PFSK-1 (cell line): ENCODE data around the gene C3orf33.

Source experiments
- FOXP2 ChIP-seq: optimal IDR thresholded peaks from 2 replicates; pipeline ENCODE3; 2011; ENCODE audit warnings: borderline replicate concordance, control low read depth, inconsistent platforms; ENCODE audit not compliant: insufficient read depth; ENCODE audit errors: extremely low read length, extremely low read depth
- POLR2AphosphoS5 ChIP-seq: IDR thresholded peaks from 2 replicates; pipeline ENCODE4 v1.6.1; 2012; ENCODE audit warnings: low read depth, mild to moderate bottlenecking, control low read depth, low read length, moderate library complexity
- SIN3A ChIP-seq: IDR thresholded peaks from 2 replicates; pipeline ENCODE4 v1.6.1; 2012; ENCODE audit warnings: mild to moderate bottlenecking, low read length, moderate library complexity, borderline replicate concordance; ENCODE audit not compliant: insufficient read depth
- TAF1 ChIP-seq: IDR thresholded peaks from 2 replicates; pipeline ENCODE4 v1.6.1; 2012; ENCODE audit warnings: low read length, control low read depth, borderline replicate concordance; ENCODE audit not compliant: insufficient read depth
- TF ChIP-seq, protein P1 (sequence below), 2 experiments: IDR thresholded peaks; 2 replicates each; pipeline versions ENCODE4 v1.6.1 to v1.8.0; 2011 to 2012; ENCODE audit warnings: low read depth in 2 of 2, low read length in 2 of 2, control low read depth in 1 of 2, inconsistent platforms in 1 of 2, mild to moderate bottlenecking in 1 of 2, moderate library complexity in 1 of 2; ENCODE audit not compliant: insufficient read depth in 1 of 2

The C3orf33 gene

GRCh38 chr3:155766206-155766605, 39.9 kb downstream of the C3orf33 start:
- TF ChIP-seq, protein P1, sequence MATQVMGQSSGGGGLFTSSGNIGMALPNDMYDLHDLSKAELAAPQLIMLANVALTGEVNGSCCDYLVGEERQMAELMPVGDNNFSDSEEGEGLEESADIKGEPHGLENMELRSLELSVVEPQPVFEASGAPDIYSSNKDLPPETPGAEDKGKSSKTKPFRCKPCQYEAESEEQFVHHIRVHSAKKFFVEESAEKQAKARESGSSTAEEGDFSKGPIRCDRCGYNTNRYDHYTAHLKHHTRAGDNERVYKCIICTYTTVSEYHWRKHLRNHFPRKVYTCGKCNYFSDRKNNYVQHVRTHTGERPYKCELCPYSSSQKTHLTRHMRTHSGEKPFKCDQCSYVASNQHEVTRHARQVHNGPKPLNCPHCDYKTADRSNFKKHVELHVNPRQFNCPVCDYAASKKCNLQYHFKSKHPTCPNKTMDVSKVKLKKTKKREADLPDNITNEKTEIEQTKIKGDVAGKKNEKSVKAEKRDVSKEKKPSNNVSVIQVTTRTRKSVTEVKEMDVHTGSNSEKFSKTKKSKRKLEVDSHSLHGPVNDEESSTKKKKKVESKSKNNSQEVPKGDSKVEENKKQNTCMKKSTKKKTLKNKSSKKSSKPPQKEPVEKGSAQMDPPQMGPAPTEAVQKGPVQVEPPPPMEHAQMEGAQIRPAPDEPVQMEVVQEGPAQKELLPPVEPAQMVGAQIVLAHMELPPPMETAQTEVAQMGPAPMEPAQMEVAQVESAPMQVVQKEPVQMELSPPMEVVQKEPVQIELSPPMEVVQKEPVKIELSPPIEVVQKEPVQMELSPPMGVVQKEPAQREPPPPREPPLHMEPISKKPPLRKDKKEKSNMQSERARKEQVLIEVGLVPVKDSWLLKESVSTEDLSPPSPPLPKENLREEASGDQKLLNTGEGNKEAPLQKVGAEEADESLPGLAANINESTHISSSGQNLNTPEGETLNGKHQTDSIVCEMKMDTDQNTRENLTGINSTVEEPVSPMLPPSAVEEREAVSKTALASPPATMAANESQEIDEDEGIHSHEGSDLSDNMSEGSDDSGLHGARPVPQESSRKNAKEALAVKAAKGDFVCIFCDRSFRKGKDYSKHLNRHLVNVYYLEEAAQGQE (IDR thresholded peaks at IDR 0.05; ENCODE audit: insufficient read depth in 1 of 2, low read depth in 2 of 2, low read length in 2 of 2) = no peak
- TF ChIP-seq POLR2AphosphoS5 = no peak
- TF ChIP-seq FOXP2 = no peak
- TF ChIP-seq TAF1 = no peak
- TF ChIP-seq SIN3A = no peak

DNA sequence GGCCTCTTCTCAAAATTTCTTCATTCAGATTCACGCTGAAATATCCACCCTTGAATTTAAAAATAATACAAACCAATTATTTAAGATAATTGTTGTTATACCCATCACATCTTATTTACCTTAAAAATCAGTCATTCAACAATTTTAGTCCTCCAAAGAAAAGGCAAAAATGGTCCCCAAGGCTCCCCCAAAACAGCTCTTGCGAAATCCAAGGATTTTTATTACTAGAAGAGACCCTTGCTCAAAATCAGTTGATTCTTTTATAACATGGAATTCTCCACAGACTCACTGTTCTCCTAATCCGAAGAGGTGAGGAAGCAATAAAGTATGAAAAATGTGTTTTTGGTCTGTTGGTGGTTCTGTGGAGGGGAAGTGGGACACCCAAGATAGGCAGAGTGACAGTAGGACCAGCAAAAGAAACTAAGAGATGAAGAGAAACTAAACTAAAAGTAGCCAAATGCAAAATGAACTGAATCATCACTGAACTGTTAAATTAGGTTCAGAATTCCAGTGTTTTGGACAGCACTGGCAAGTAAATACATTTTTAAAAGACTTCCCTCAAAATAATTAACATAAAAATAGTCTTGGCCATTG, 42.1 kb downstream of the C3orf33 start:
- TF ChIP-seq SIN3A (no peak), FOXP2 (no peak), POLR2AphosphoS5 (no peak), TAF1 (no peak)
- TF ChIP-seq, protein P1 (IDR thresholded peaks at IDR 0.05; ENCODE audit: insufficient read depth in 1 of 2, low read depth in 2 of 2, low read length in 2 of 2) = no peak

- no peak for TF ChIP-seq TAF1
These were observed 45.4 kb downstream of the C3orf33 start for GRCh38 chr3:155760653-155761052.

- no peak for TF ChIP-seq TAF1
- TF ChIP-seq, protein P1 (IDR thresholded peaks at IDR 0.05; ENCODE audit: insufficient read depth in 1 of 2, low read depth in 2 of 2, low read length in 2 of 2) = no peak
- TF ChIP-seq SIN3A = no peak
- TF ChIP-seq FOXP2 = no peak
- no peak for TF ChIP-seq POLR2AphosphoS5
These were observed 48.5 kb downstream of the C3orf33 start for GRCh38 chr3:155757577-155757976.

GRCh38 chr3:155753038-155753639, 52.9 kb downstream of the C3orf33 start:
- TF ChIP-seq SIN3A (no peak), FOXP2 (no peak), POLR2AphosphoS5 (no peak), TAF1 (no peak)
- TF ChIP-seq, protein P1 (IDR thresholded peaks at IDR 0.05; ENCODE audit: insufficient read depth in 1 of 2, low read depth in 2 of 2, low read length in 2 of 2) = no peak
